ENCODE measurements around the gene WDR27. TPM values are rescaled to one million over a fixed set of nuclear protein-coding genes. Genes with fewer than 3 reads are reported as not detected.

Gene WDR27
- total RNA-seq, 1 experiment from 2014 or later = 8.4 TPM

GRCh38 chr6:169669889-169670288 is 31.9 kb downstream of the WDR27 start:
- no peak for DNase-seq (ENCODE audit: low read depth)
- in situ Hi-C loops (cut with HindIII; ENCODE audit: low pct_unique_long_range_greater_than_20kb, low sequenced_read_pairs) = no loop called here

GRCh38 chr6:169669147-169669546 is 32.7 kb downstream of the WDR27 start:
- in situ Hi-C loops (cut with HindIII; ENCODE audit: low pct_unique_long_range_greater_than_20kb, low sequenced_read_pairs) = no loop called here
- DNase-seq (ENCODE audit: low read depth) = no peak

- in situ Hi-C loops (cut with HindIII; ENCODE audit: low pct_unique_long_range_greater_than_20kb, low sequenced_read_pairs) = no loop called here
- DNase-seq (ENCODE audit: low read depth) = no peak
Measured at GRCh38 chr6:169668203-169668847, 33.5 kb downstream of the WDR27 start.

GRCh38 chr6:169667716-169668115 is 34.1 kb downstream of the WDR27 start:
- DNase-seq (ENCODE audit: low read depth) = no peak
- in situ Hi-C loops (cut with HindIII; ENCODE audit: low pct_unique_long_range_greater_than_20kb, low sequenced_read_pairs) = no loop called here

GRCh38 chr6:169666441-169666840 is 35.4 kb downstream of the WDR27 start:
- no peak for DNase-seq (ENCODE audit: low read depth)
- in situ Hi-C loops (cut with HindIII; ENCODE audit: low pct_unique_long_range_greater_than_20kb, low sequenced_read_pairs) = no loop called here

GRCh38 chr6:169665289-169665688 is 36.5 kb downstream of the WDR27 start:
- in situ Hi-C loops (cut with HindIII; ENCODE audit: low pct_unique_long_range_greater_than_20kb, low sequenced_read_pairs) = no loop called here
- no peak for DNase-seq (ENCODE audit: low read depth)

- DNase-seq (ENCODE audit: low read depth) = no peak
- in situ Hi-C loops (cut with HindIII; ENCODE audit: low pct_unique_long_range_greater_than_20kb, low sequenced_read_pairs) = no loop called here
Measured at GRCh38 chr6:169664227-169664626, 37.6 kb downstream of the WDR27 start.

GRCh38 chr6:169663468-169663867 is 38.4 kb downstream of the WDR27 start:
- in situ Hi-C loops (cut with HindIII; ENCODE audit: low pct_unique_long_range_greater_than_20kb, low sequenced_read_pairs) = no loop called here

GRCh38 chr6:169661391-169661756 is 40.5 kb downstream of the WDR27 start:
- DNase-seq (ENCODE audit: low read depth) = no peak
- in situ Hi-C loops (cut with HindIII; ENCODE audit: low pct_unique_long_range_greater_than_20kb, low sequenced_read_pairs) = no loop called here

More at GRCh38 chr6:169663468-169663867, 38.4 kb downstream of the WDR27 start:
- no peak for DNase-seq (ENCODE audit: low read depth)

GRCh38 chr6:169660751-169661390 is 41.0 kb downstream of the WDR27 start:
- in situ Hi-C loops (cut with HindIII; ENCODE audit: low pct_unique_long_range_greater_than_20kb, low sequenced_read_pairs) = no loop called here
- DNase-seq (ENCODE audit: low read depth) = no peak

- DNase-seq (ENCODE audit: low read depth) = no peak
- in situ Hi-C loops (cut with HindIII; ENCODE audit: low pct_unique_long_range_greater_than_20kb, low sequenced_read_pairs) = no loop called here
Measured at GRCh38 chr6:169659820-169660610, 41.8 kb downstream of the WDR27 start.

- DNase-seq (ENCODE audit: low read depth) = no peak
- in situ Hi-C loops (cut with HindIII; ENCODE audit: low pct_unique_long_range_greater_than_20kb, low sequenced_read_pairs) = no loop called here
Measured at GRCh38 chr6:169657284-169657610, 44.6 kb downstream of the WDR27 start.

GRCh38 chr6:169656546-169657283 is 45.1 kb downstream of the WDR27 start:
- in situ Hi-C loops (cut with HindIII; ENCODE audit: low pct_unique_long_range_greater_than_20kb, low sequenced_read_pairs) = no loop called here
- DNase-seq (ENCODE audit: low read depth) = no peak

- DNase-seq (ENCODE audit: low read depth) = peak; percentile 41
- in situ Hi-C loops (cut with HindIII; ENCODE audit: low pct_unique_long_range_greater_than_20kb, low sequenced_read_pairs) = no loop called here
Measured at GRCh38 chr6:169654598-169655391, 47.0 kb downstream of the WDR27 start.

GRCh38 chr6:169653691-169654090 is 48.1 kb downstream of the WDR27 start:
- in situ Hi-C loops (cut with HindIII; ENCODE audit: low pct_unique_long_range_greater_than_20kb, low sequenced_read_pairs) = no loop called here
- no peak for DNase-seq (ENCODE audit: low read depth)

GRCh38 chr6:169652896-169653295 is 48.9 kb downstream of the WDR27 start:
- in situ Hi-C loops (cut with HindIII; ENCODE audit: low pct_unique_long_range_greater_than_20kb, low sequenced_read_pairs) = no loop called here
- DNase-seq (ENCODE audit: low read depth) = no peak

GRCh38 chr6:169651498-169651897 is 50.3 kb downstream of the WDR27 start:
- in situ Hi-C loops (cut with HindIII; ENCODE audit: low pct_unique_long_range_greater_than_20kb, low sequenced_read_pairs) = no loop called here
- DNase-seq (ENCODE audit: low read depth) = no peak

GRCh38 chr6:169650959-169651292 is 50.9 kb downstream of the WDR27 start:
- in situ Hi-C loops (cut with HindIII; ENCODE audit: low pct_unique_long_range_greater_than_20kb, low sequenced_read_pairs) = no loop called here
- no peak for DNase-seq (ENCODE audit: low read depth)

Data from Caki2 (cell line).